ENCODE data around the gene OR1L6. TPM values are rescaled to one million over a fixed set of nuclear protein-coding genes. Genes with fewer than 3 reads are reported as not detected.

OR1L6 gene, protein sequence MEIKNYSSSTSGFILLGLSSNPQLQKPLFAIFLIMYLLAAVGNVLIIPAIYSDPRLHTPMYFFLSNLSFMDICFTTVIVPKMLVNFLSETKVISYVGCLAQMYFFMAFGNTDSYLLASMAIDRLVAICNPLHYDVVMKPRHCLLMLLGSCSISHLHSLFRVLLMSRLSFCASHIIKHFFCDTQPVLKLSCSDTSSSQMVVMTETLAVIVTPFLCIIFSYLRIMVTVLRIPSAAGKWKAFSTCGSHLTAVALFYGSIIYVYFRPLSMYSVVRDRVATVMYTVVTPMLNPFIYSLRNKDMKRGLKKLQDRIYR
- total RNA-seq (2021; fragmentation: NEBNext Ultra II Directional; extraction: Animal tissue kit (Norgen Biotek cat#: 25700)): not detected
- long read RNA-seq: 0 reads

- TF ChIP-seq, protein P1, sequence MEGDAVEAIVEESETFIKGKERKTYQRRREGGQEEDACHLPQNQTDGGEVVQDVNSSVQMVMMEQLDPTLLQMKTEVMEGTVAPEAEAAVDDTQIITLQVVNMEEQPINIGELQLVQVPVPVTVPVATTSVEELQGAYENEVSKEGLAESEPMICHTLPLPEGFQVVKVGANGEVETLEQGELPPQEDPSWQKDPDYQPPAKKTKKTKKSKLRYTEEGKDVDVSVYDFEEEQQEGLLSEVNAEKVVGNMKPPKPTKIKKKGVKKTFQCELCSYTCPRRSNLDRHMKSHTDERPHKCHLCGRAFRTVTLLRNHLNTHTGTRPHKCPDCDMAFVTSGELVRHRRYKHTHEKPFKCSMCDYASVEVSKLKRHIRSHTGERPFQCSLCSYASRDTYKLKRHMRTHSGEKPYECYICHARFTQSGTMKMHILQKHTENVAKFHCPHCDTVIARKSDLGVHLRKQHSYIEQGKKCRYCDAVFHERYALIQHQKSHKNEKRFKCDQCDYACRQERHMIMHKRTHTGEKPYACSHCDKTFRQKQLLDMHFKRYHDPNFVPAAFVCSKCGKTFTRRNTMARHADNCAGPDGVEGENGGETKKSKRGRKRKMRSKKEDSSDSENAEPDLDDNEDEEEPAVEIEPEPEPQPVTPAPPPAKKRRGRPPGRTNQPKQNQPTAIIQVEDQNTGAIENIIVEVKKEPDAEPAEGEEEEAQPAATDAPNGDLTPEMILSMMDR (IDR thresholded peaks at IDR 0.05): no peak
- H3K4me1 Mint-ChIP-seq (ENCODE audit: low read depth): no peaks in the 10 kb centered on the region
- peaks cover 4% of the 10 kb centered on the region for H3K27me3 Mint-ChIP-seq (ENCODE audit: insufficient read depth)
- H3K36me3 Mint-ChIP-seq (ENCODE audit: low read depth): no peaks in the 10 kb centered on the region
- H3K4me3 Mint-ChIP-seq: no peak within 1 kb of the TSS
- H3K27ac Mint-ChIP-seq: no peak within 1 kb of the TSS
- DNase-seq: no peak
- peaks cover 17% of the 10 kb centered on the region for H3K9me3 Mint-ChIP-seq
These were observed at the start of gene OR1L6 for GRCh38 chr9:122742003-122742402. OR1L6 (plus strand) TSS chr9:122742303; CDS start chr9:122749848, 7,545 bp downstream.

DNA sequence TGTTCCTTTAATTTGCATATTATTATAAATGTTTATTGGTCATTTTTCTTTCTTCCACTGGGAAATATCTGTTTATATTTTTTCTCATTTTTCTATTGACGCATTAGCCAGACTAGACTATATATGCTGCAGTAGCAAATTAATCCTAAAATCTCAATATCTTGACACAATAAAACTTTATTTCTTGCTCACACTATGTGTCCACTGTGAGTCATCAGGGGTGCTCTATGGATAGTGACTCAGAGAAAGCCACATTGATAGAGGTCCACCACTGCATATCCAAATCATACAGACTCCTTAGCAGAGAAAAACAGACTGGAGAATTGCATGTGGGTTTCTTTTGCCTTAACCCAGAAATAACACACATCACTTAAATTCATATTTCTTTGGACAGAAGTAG, 46.4 kb upstream of the OR1L6 start:
- no peaks in the 10 kb centered on the region for H3K27me3 Mint-ChIP-seq (ENCODE audit: insufficient read depth)
- peaks cover 7% of the 10 kb centered on the region for H3K9me3 Mint-ChIP-seq
- H3K36me3 Mint-ChIP-seq (ENCODE audit: low read depth): no peaks in the 10 kb centered on the region
- H3K4me3 Mint-ChIP-seq: no peak overlapping the region
- H3K4me1 Mint-ChIP-seq (ENCODE audit: low read depth): no peaks in the 10 kb centered on the region
- no peak overlapping the region for H3K27ac Mint-ChIP-seq
- DNase-seq: no peak
- TF ChIP-seq, protein P1 (IDR thresholded peaks at IDR 0.05): no peak

DNA sequence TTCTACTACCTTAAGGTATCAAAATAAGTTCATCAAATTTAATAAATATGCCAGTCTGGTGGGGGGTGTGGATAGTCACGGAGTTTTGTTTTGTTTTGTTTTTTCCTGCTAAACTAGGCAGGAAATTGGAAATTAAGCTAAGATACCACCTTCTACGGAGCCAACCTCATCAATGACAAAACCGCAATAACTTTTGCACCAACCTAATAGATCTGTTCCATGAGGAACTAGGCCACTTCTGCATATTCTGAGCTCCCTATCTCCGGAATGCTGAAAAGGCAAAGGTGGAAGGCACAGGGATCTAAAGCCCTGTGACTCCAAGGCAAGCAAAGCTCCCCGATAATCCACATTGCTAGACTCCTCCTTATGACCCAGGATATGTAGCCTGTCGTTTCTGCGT, 24.1 kb upstream of the OR1L6 start:
- Mint-ChIP-seq H3K4me3 (no peak overlapping the region), H3K36me3 (ENCODE audit: low read depth) (no peaks in the 10 kb centered on the region), H3K27me3 (ENCODE audit: insufficient read depth) (no peaks in the 10 kb centered on the region), H3K4me1 (ENCODE audit: low read depth) (no peaks in the 10 kb centered on the region), H3K27ac (no peak overlapping the region), H3K9me3 (peaks cover 37% of the 10 kb centered on the region)
- DNase-seq: no peak
- TF ChIP-seq, protein P1 (IDR thresholded peaks at IDR 0.05): no peak

GRCh38 chr9:122719218-122719617, 22.9 kb upstream of the OR1L6 start:
- no peaks in the 10 kb centered on the region for H3K4me1 Mint-ChIP-seq (ENCODE audit: low read depth)
- H3K4me3 Mint-ChIP-seq: no peak overlapping the region
- TF ChIP-seq, protein P1 (IDR thresholded peaks at IDR 0.05): no peak
- no peaks in the 10 kb centered on the region for H3K27me3 Mint-ChIP-seq (ENCODE audit: insufficient read depth)
- DNase-seq: no peak
- H3K27ac Mint-ChIP-seq: no peak overlapping the region
- 0 out of 2 replicates have a peak, but pooled peaks cover 3% of the 10 kb centered on the region for H3K36me3 Mint-ChIP-seq (ENCODE audit: low read depth)
- peaks cover 45% of the 10 kb centered on the region for H3K9me3 Mint-ChIP-seq

GRCh38 chr9:122723690-122724089, 18.4 kb upstream of the OR1L6 start, which contains the start of gene OR1L4:
OR1L4 (plus strand) TSS chr9:122723990; CDS start chr9:122723990, 0 bp downstream.
- TF ChIP-seq, protein P1 (IDR thresholded peaks at IDR 0.05): no peak
- no peak for DNase-seq

More at GRCh38 chr9:122723690-122724089, 18.4 kb upstream of the OR1L6 start, which contains the start of gene OR1L4:
- Mint-ChIP-seq H3K9me3 (peaks cover 53% of the 10 kb centered on the region), H3K27ac (no peak within 1 kb of the TSS), H3K36me3 (ENCODE audit: low read depth) (0 out of 2 replicates have a peak, but pooled peaks cover 7% of the 10 kb centered on the region), H3K4me1 (ENCODE audit: low read depth) (no peaks in the 10 kb centered on the region), H3K4me3 (no peak within 1 kb of the TSS), H3K27me3 (ENCODE audit: insufficient read depth) (no peaks in the 10 kb centered on the region)

Measured in HFFc6 (cell line).